Measurements from ENCODE around the gene NBPF3.

- no peak for TF ChIP-seq CTCF (IDR thresholded peaks at IDR 0.05)
- TF ChIP-seq POLR2A (IDR thresholded peaks at IDR 0.05), result no peak
These were observed 77.2 kb downstream of the NBPF3 start for GRCh38 chr1:21517161-21517589.

Data from esophagus squamous epithelium (tissue), 4 donors.